ENCODE data around the gene PTCD3.
A peak's percentile ranks its signal among the peaks of the same experiment; 100 is the strongest.

The PTCD3 gene

DNA sequence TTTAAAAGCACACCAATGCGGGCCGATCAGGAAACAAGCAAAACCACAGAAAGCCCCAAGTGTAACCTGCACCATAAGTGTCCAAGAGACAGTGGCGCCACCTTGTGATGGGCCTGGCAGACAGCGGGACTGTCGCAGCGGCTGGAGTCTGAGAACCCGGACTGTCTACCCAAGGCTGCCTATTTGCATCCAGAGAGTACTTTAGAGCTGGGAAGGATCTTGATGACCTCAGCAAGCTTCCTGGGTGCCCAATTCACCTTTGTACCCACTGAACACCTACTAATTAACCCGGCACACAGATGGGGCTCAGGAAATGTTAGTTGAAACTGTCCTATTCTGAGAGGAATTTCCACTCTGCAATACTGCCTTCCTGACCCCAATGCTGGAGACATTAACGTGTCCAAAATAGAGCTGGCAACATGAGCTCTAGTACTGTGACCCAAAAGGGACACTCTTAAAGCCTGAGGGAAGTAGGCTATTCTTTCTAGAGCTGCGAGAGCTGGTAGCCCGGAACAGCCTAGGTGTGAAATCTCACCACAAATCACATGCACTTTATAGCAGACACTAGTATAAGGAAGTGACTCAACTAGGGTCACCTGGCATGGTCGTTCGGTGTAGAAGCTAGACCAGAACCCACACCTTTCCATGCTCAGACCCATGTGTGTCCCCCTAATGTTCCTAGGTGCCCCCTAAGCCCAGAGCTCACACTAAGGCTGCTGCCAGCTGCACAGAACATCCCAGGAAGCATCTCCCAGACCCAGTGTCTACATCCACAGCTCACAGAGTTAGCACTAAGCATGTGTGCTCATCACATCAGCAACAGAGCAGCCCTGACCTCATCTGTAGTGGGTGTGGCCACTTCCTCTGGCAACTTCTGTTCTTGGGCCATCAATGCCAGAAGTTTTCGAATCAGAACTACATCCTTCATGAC, 25.8 kb upstream of the PTCD3 start:
- DNase-seq (ENCODE audit: extremely low spot score) = peak; percentile 75
- ChIA-PET POLR2A (interaction anchor here (0.6 kb wide), 1 partner anchor 255 kb away, joined by 7 read pairs; no protein-coding TSS in a partner anchor), CTCF (interaction anchor here (0.7 to 9.4 kb wide), 68 partner anchors 9 to 407 kb away, joined by 3 to 436 read pairs (median 5); partner anchors contain the start of genes POLR1A, PTCD3 and ST3GAL5)
- peak; percentile 90 for TF ChIP-seq CTCF (IDR thresholded peaks at IDR 0.05; ENCODE audit: control extremely low read depth, extremely low read depth, low read depth, missing control alignments)

DNA sequence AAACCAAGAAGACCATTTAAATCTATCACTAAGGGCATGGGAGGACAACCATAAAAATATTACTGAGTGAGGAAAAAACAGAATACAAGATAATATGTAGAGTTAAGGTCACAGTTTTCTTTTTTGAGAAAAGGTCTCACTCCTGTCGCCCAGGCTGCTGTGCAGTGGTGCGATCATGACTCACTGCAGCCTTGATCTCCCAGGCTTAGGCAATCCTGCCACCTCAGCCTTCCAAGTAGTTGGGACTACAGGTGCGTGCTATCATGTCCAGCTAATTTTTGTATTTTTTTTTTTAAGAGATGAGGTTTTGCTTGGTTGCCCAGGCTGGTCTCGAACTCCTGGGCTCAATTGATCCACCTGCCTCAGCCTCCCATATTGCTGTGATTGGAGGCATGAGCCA, 24.3 kb upstream of the PTCD3 start:
- CTCF ChIA-PET = interaction anchor here (0.9 to 9.4 kb wide), 4 partner anchors 9 to 268 kb away, joined by 3 to 436 read pairs (median 39); no protein-coding TSS in a partner anchor
- POLR2A ChIA-PET = no interaction called here
- TF ChIP-seq CTCF (IDR thresholded peaks at IDR 0.05; ENCODE audit: control extremely low read depth, extremely low read depth, low read depth, missing control alignments) = no peak
- DNase-seq (ENCODE audit: extremely low spot score) = no peak

DNA sequence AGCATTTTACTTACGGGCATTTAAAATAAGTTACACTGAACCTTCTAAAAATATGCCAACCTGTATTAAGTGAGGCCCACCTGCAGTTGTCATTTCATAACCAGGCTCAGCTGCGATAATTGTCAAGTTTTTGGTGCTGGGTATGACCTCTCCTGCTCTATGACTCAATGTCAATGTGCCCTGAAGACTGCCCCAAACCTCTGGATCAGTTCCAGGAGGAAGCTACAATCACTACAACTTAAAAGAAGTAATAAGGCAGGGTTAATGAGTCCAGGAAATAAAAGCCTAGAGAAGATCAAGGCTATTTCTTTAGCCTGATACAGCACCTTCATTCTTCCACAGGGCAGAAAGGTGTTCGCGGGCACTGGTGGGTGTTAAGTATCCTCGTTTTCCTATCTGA, 23.3 kb upstream of the PTCD3 start:
- POLR2A ChIA-PET = no interaction called here
- CTCF ChIA-PET = interaction anchor here (1.2 to 9.4 kb wide), 3 partner anchors 231 to 445 kb away, joined by 3 to 436 read pairs (median 5); no protein-coding TSS in a partner anchor
- no peak for TF ChIP-seq CTCF (IDR thresholded peaks at IDR 0.05; ENCODE audit: control extremely low read depth, extremely low read depth, low read depth, missing control alignments)
- DNase-seq (ENCODE audit: extremely low spot score) = no peak

DNA sequence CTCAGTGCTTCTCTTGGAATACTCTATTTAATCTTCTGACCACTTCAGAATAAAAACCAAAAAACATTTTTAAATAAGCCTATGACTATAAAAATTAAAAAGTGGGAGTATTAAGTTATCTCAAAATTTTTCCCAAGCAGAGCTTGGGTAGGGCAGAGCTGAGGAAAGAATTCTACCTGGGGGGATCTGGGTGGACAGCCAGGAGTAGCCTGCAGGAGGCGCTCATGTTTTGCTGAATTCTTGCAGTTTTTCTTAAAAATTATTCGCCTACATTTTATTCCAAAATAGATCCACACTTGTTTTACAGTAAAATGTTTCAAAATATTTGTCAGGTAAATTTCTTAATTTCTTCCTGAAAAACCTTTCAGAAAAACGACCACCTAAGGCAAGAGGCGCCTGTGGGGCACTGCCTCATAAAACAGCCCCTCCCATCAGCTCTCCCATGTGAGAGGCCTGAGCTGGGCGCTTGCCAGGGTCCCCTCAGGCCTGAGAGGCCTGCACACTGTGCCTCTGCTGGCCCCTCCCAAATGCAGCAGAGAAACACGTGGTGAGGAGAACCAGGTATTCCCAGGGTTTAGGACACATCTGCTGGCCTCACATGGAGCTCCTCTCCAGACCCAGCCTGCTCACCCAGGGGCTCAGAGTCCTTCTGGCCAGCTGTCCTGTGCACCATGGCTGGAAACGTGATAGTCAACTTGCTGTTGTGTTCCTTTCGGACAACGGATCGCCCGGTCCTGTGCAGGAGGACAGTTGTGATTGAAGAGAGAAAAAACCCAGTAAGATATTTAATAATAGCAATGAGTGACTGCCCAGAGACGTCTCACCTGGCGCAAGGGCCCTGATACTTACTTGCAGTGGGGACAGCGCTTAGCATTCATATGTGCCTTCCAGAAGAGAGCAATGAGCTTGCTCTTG, 17.8 kb upstream of the PTCD3 start:
- ChIA-PET CTCF (interaction anchor here (1.0 to 6.9 kb wide), 12 partner anchors 8 to 451 kb away, joined by 3 to 75 read pairs (median 4); no protein-coding TSS in a partner anchor), POLR2A (no interaction called here)
- no peak for DNase-seq (ENCODE audit: extremely low spot score)
- TF ChIP-seq CTCF (IDR thresholded peaks at IDR 0.05; ENCODE audit: control extremely low read depth, extremely low read depth, low read depth, missing control alignments) = peak; percentile 22

DNA sequence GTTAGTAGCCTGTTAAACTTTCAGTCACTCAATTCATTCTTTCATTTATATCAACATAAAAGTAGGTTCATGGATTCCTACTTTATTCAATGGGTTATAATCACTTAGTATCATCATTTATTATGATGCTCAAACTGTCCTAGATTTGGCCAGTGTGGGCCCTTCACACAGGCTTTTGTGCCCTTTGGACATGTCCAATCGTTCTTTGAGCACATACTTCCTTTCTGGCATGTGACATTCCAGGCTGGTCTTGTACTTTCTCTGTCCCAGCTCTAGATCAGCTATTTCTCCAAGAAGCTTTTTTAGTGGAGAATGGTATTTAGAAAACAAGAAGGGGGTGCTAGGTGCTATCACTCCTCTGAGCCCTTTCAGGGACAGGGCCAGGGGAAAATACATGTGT, 11.8 kb upstream of the PTCD3 start:
- no peak for TF ChIP-seq CTCF (IDR thresholded peaks at IDR 0.05; ENCODE audit: control extremely low read depth, extremely low read depth, low read depth, missing control alignments)
- POLR2A ChIA-PET = no interaction called here
- DNase-seq (ENCODE audit: extremely low spot score) = no peak
- CTCF ChIA-PET = interaction anchor here (2.0 kb wide), 1 partner anchor 14 kb away, joined by 9 read pairs; no protein-coding TSS in a partner anchor

Measured in GM10248 (cell line).